IPS DF 4.7 (cell line): ENCODE data around the gene BLM.
"Not testable (repeated sequence)": the region's sequence is repeated elsewhere in the genome, so short reads cannot be mapped to it uniquely, and the experiment has no call there.

ENCODE experiments used
- DNase-seq: peaks from one replicate; pipeline ENCODE4 v3.0.0-alpha.2; 2013; ENCODE audit warnings: low spot score; ENCODE audit errors: extremely low read depth

BLM gene

GRCh38 chr15:90844696-90845095 lies 127.5 kb downstream of the BLM start:
- DNase-seq, result no peak

- no peak for DNase-seq
Observed at GRCh38 chr15:90845201-90845949, 128.2 kb downstream of the BLM start.

- DNase-seq, result not testable (repeated sequence)
Observed at GRCh38 chr15:90849424-90849823, 132.3 kb downstream of the BLM start.

GRCh38 chr15:90851114-90851513 lies 134.0 kb downstream of the BLM start:
- no peak for DNase-seq

- DNase-seq, result no peak
Observed at GRCh38 chr15:90851940-90852339, 134.8 kb downstream of the BLM start.

GRCh38 chr15:90855139-90855538 lies 138.0 kb downstream of the BLM start:
- DNase-seq, result no peak

GRCh38 chr15:90857337-90857736 lies 140.2 kb downstream of the BLM start:
- DNase-seq, result no peak

- DNase-seq, result no peak
Observed at GRCh38 chr15:90857883-90858443, 140.8 kb downstream of the BLM start.

GRCh38 chr15:90859234-90860131 lies 142.3 kb downstream of the BLM start:
- no peak for DNase-seq

GRCh38 chr15:90860450-90860849 lies 143.3 kb downstream of the BLM start:
- no peak for DNase-seq

GRCh38 chr15:90860942-90861675 lies 144.0 kb downstream of the BLM start:
- DNase-seq, result no peak

GRCh38 chr15:90862487-90862886 lies 145.3 kb downstream of the BLM start:
- no peak for DNase-seq

GRCh38 chr15:90862964-90863778 lies 146.0 kb downstream of the BLM start:
- DNase-seq, result no peak

- no peak for DNase-seq
Observed at GRCh38 chr15:90863987-90864386, 146.8 kb downstream of the BLM start.

GRCh38 chr15:90864507-90864906 lies 147.4 kb downstream of the BLM start:
- no peak for DNase-seq

- no peak for DNase-seq
Observed at GRCh38 chr15:90865702-90866101, 148.6 kb downstream of the BLM start.
